SK-N-SH (cell line): ENCODE measurements around the gene HSPB3. TPM values are rescaled to one million over a fixed set of nuclear protein-coding genes. Genes with fewer than 3 reads are reported as not detected.

Source experiments
- CTCF ChIA-PET: fragments of 300-600, 350-600 bp; formaldehyde crosslinking; extraction: SDS; loops from one replicate; lab custom pipeline; 2021; lab: Yijun Ruan, JAX
- POLR2A ChIA-PET: fragments of 350-600 bp; sonication (Branson Sonifier 250); formaldehyde crosslinking; extraction: SDS; loops from one replicate; lab custom pipeline; 2020; ENCODE audit warnings: antibody characterized with exemption, inconsistent platforms; lab: Yijun Ruan, JAX
- DNase-seq: peaks from one replicate; pipeline ENCODE4 v3.0.0; 2012
- H2AFZ ChIP-seq: fragments of 200-600 bp; sonication (generic); 2 replicates; pipeline ENCODE4 v1.8.1; 2016; ENCODE audit warnings: antibody characterized with exemption, mild to moderate bottlenecking, low read depth
- H3F3A ChIP-seq: fragments of 200-600 bp; sonication (generic); replicated peaks from 2 replicates; pipeline ENCODE3; 2016; ENCODE audit warnings: antibody characterized with exemption, mild to moderate bottlenecking; ENCODE audit not compliant: insufficient read depth
- H3K27ac ChIP-seq, 2 experiments: fragments of 200-500 bp in 1 of 2; fragments of 200-600 bp in 1 of 2; sonication (Bioruptor generic) in 1 of 2; sonication (generic), shearing (Covaris generic) in 1 of 2; 2 replicates each; pipeline versions ENCODE4 v1.5.1 to v1.6.1; 2014 to 2016; ENCODE audit warnings: low read depth in 2 of 2, inconsistent platforms in 1 of 2, low read length in 1 of 2, mild to moderate bottlenecking in 1 of 2, mixed read lengths in 1 of 2
- H3K27me3 ChIP-seq: fragments of 200-600 bp; sonication (generic), shearing (Covaris generic); 2 replicates; pipeline ENCODE4 v1.6.1; 2016; ENCODE audit warnings: mixed run types; ENCODE audit not compliant: insufficient read depth
- H3K36me3 ChIP-seq, 2 experiments: fragments of 200-500 bp in 1 of 2; fragments of 200-600 bp in 1 of 2; sonication (Bioruptor generic) in 1 of 2; sonication (generic) in 1 of 2; replicated peaks in 1 of 2; 2 replicates each; pipeline versions ENCODE3 to v1.5.1; 2014 to 2016; ENCODE audit warnings: low read length in 1 of 2, mild to moderate bottlenecking in 1 of 2; ENCODE audit not compliant: insufficient read depth in 2 of 2, control insufficient read depth in 1 of 2
- H3K4me1 ChIP-seq, 2 experiments: fragments of 200-500 bp in 1 of 2; fragments of 200-600 bp in 1 of 2; sonication (Bioruptor generic) in 1 of 2; sonication (generic), shearing (Covaris generic) in 1 of 2; 2 replicates each; pipeline versions ENCODE4 v1.5.1 to v1.6.1; 2014 to 2016; ENCODE audit warnings: low read depth in 1 of 2, low read length in 1 of 2, mixed run types in 1 of 2; ENCODE audit not compliant: insufficient read depth in 2 of 2, control insufficient read depth in 1 of 2
- H3K4me2 ChIP-seq: fragments of 200-600 bp; sonication (generic), shearing (Covaris generic); 2 replicates; pipeline ENCODE4 v1.6.1; 2017; ENCODE audit warnings: mixed run types
- H3K4me3 ChIP-seq, 2 experiments: fragments of 200-500 bp in 1 of 2; fragments of 200-600 bp in 1 of 2; sonication (Bioruptor generic) in 1 of 2; sonication (generic), shearing (Covaris generic) in 1 of 2; 2 replicates each; pipeline versions ENCODE4 v1.5.1 to v1.8.1; 2014 to 2016; ENCODE audit warnings: low read depth in 2 of 2, inconsistent platforms in 1 of 2, low read length in 1 of 2, mild to moderate bottlenecking in 1 of 2, mixed read lengths in 1 of 2, moderate library complexity in 1 of 2
- H3K79me2 ChIP-seq: fragments of 200-600 bp; sonication (generic); 2 replicates; pipeline ENCODE4 v1.8.1; 2017; ENCODE audit warnings: mild to moderate bottlenecking; ENCODE audit not compliant: insufficient read depth
- H3K9ac ChIP-seq: fragments of 200-600 bp; sonication (generic); 2 replicates; pipeline ENCODE4 v1.6.1; 2017; ENCODE audit warnings: mixed run types
- H3K9me2 ChIP-seq: fragments of 200-600 bp; sonication (generic); 2 replicates; pipeline ENCODE4 v1.6.1; 2017; ENCODE audit warnings: mixed run types
- H3K9me3 ChIP-seq: fragments of 200-600 bp; sonication (generic); 2 replicates; pipeline ENCODE4 v1.6.1; 2017; ENCODE audit warnings: mixed run types, mild to moderate bottlenecking, moderate library complexity
- H4K20me1 ChIP-seq: fragments of 200-600 bp; sonication (generic); 2 replicates; pipeline ENCODE4 v1.6.1; 2017; ENCODE audit warnings: mild to moderate bottlenecking, mixed run types; ENCODE audit not compliant: insufficient read depth
- CHD2 ChIP-seq: fragments of 150-350 bp; IDR thresholded peaks from 2 replicates; pipeline ENCODE4 v1.6.1; 2018; ENCODE audit warnings: low read length; ENCODE audit not compliant: partially characterized antibody
- EP300 ChIP-seq, 2 experiments: IDR thresholded peaks; 2 replicates each; pipeline versions ENCODE4 v1.4.0 to v1.6.1; 2012; ENCODE audit warnings: borderline replicate concordance in 1 of 2, low read depth in 1 of 2, low read length in 1 of 2
- FOSL2 ChIP-seq: IDR thresholded peaks from 2 replicates; pipeline ENCODE4 v1.4.0; 2012; ENCODE audit warnings: low read depth, mild to moderate bottlenecking, moderate library complexity, borderline replicate concordance
- GABPA ChIP-seq: IDR thresholded peaks from 2 replicates; pipeline ENCODE4 v1.4.0; 2012; ENCODE audit warnings: low read depth, mild to moderate bottlenecking
- JUND ChIP-seq: IDR thresholded peaks from 2 replicates; pipeline ENCODE4 v1.4.0; 2012
- NFIC ChIP-seq: IDR thresholded peaks from 2 replicates; pipeline ENCODE4 v1.4.0; 2012; ENCODE audit warnings: borderline replicate concordance
- RCOR1 ChIP-seq: fragments of 150-350 bp; IDR thresholded peaks from 2 replicates; pipeline ENCODE4 v1.6.1; 2017; ENCODE audit warnings: antibody characterized with exemption, low read length
- SIN3A ChIP-seq: IDR thresholded peaks from 2 replicates; pipeline ENCODE4 v1.6.1; 2012; ENCODE audit warnings: low read depth, mild to moderate bottlenecking, low read length, moderate library complexity, borderline replicate concordance
- WGBS: methylation state at CpG from one replicate; pipeline ENCODE4 v1.1.6; 2017; ENCODE audit warnings: low lambda C conversion rate; 5-methylcytosine and 5-hydroxymethylcytosine counted together
- polyA plus RNA-seq, 3 experiments: library from polyadenylated mRNA; depleted of rRNA; stranded (reverse); fragments of >200 nt; gene quantifications; 2 replicates each; pipeline ENCODE4 v1.2.3, GENCODE V29; 2012
- TF ChIP-seq, protein P1 (sequence below): fragments of 200-600 bp; sonication (generic); IDR thresholded peaks from 2 replicates; pipeline ENCODE4 v1.6.1; 2017; ENCODE audit warnings: antibody characterized with exemption, mild to moderate bottlenecking, moderate library complexity
- TF ChIP-seq, protein P2 (sequence below): IDR thresholded peaks from 2 replicates; pipeline ENCODE4 v1.4.0; 2012; ENCODE audit warnings: low read depth
- TF ChIP-seq, protein P3 (sequence below): IDR thresholded peaks from 2 replicates; pipeline ENCODE4; 2012
- TF ChIP-seq, protein P4 (sequence below): IDR thresholded peaks from 2 replicates; pipeline ENCODE4 v1.4.0; 2012; ENCODE audit warnings: low read depth, borderline replicate concordance
- TF ChIP-seq, protein P5 (sequence below): IDR thresholded peaks from 2 replicates; pipeline ENCODE4 v1.6.1; 2012; ENCODE audit warnings: mild to moderate bottlenecking, low read depth, low read length, moderate library complexity

The HSPB3 gene
- polyA plus RNA-seq, 1 of the 3 experiments (the other 2 are of a cell fraction) = 3.3 TPM

DNA sequence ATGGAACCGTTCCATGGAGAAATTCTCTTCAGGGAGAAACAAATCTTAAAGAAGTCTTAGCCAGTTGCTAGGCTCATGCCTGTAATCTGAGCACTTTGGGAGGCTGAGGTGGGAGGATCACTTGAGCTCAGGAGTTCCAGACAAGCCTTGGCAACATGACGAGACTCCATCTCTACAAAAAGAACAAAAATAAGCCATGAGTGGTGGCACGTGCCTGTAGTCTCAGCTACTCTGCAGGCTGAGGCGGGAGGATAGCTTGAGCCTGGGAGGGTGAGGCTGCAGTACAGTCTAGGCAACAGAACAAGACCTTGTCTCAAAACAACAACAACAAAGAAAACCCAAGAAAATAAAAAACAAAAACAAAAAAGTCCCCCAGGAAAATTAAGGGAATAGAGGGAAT is 8.2 kb downstream of the HSPB3 start (continued):
- TF ChIP-seq, protein P1, sequence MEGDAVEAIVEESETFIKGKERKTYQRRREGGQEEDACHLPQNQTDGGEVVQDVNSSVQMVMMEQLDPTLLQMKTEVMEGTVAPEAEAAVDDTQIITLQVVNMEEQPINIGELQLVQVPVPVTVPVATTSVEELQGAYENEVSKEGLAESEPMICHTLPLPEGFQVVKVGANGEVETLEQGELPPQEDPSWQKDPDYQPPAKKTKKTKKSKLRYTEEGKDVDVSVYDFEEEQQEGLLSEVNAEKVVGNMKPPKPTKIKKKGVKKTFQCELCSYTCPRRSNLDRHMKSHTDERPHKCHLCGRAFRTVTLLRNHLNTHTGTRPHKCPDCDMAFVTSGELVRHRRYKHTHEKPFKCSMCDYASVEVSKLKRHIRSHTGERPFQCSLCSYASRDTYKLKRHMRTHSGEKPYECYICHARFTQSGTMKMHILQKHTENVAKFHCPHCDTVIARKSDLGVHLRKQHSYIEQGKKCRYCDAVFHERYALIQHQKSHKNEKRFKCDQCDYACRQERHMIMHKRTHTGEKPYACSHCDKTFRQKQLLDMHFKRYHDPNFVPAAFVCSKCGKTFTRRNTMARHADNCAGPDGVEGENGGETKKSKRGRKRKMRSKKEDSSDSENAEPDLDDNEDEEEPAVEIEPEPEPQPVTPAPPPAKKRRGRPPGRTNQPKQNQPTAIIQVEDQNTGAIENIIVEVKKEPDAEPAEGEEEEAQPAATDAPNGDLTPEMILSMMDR = no peak
- TF ChIP-seq, protein P2, sequence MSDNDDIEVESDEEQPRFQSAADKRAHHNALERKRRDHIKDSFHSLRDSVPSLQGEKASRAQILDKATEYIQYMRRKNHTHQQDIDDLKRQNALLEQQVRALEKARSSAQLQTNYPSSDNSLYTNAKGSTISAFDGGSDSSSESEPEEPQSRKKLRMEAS = no peak
- no peak for TF ChIP-seq NFIC
- TF ChIP-seq, protein P3, sequence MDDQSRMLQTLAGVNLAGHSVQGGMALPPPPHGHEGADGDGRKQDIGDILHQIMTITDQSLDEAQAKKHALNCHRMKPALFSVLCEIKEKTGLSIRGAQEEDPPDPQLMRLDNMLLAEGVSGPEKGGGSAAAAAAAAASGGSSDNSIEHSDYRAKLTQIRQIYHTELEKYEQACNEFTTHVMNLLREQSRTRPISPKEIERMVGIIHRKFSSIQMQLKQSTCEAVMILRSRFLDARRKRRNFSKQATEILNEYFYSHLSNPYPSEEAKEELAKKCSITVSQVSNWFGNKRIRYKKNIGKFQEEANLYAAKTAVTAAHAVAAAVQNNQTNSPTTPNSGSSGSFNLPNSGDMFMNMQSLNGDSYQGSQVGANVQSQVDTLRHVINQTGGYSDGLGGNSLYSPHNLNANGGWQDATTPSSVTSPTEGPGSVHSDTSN = no peak
- TF ChIP-seq JUND = no peak

DNA sequence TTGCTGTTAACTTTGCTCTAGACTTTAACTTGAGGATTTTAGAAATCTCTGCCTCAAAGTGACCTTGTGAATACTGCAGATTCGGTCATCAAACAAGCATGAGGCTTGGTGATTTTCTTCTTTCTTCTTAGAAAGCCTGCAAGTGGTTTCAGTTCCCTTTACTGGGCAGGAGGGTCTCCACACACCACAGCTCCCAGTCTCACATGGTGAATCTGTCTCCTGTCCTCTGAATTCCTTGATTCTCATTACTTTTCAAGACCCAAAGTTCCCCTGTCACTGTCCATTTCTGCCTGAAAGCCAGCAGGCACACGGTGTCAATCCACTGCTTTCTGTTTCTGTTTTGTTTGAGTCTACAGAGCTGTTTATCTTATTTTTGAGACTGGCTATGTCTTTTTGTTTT is 14.1 kb downstream of the HSPB3 start:
- CTCF ChIA-PET = interaction anchor here (0.7 to 3.8 kb wide), 2 partner anchors 18 to 20 kb away, joined by 3 to 17 read pairs; no protein-coding TSS in a partner anchor
- 0% methylated on average over 2 of the region's 2 CpGs for WGBS
- peak overlapping the region; percentile 37 to 64; a peak in 3 of 4 replicates for H3K4me3 ChIP-seq
- peak overlapping the region; percentile 56; the same call in 1 of the 2 replicates for H3K9ac ChIP-seq
- no peak for DNase-seq
- no peaks in the 10 kb centered on the region; the same call in 1 of the 2 replicates for H3K79me2 ChIP-seq
- H3K9me2 ChIP-seq = no peaks in the 10 kb centered on the region
- no peaks in the 10 kb centered on the region for H3K4me1 ChIP-seq
- TF ChIP-seq JUND (no peak), SIN3A (no peak), RCOR1 (no peak), FOSL2 (no peak), EP300 (IDR thresholded peaks at IDR 0.05; ENCODE audit: borderline replicate concordance in 1 of 2, low read depth in 1 of 2, low read length in 1 of 2) (no peak), GABPA (no peak), CHD2 (no peak)
- TF ChIP-seq, protein P4, sequence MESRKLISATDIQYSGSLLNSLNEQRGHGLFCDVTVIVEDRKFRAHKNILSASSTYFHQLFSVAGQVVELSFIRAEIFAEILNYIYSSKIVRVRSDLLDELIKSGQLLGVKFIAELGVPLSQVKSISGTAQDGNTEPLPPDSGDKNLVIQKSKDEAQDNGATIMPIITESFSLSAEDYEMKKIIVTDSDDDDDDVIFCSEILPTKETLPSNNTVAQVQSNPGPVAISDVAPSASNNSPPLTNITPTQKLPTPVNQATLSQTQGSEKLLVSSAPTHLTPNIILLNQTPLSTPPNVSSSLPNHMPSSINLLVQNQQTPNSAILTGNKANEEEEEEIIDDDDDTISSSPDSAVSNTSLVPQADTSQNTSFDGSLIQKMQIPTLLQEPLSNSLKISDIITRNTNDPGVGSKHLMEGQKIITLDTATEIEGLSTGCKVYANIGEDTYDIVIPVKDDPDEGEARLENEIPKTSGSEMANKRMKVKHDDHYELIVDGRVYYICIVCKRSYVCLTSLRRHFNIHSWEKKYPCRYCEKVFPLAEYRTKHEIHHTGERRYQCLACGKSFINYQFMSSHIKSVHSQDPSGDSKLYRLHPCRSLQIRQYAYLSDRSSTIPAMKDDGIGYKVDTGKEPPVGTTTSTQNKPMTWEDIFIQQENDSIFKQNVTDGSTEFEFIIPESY = no peak
- TF ChIP-seq, protein P5, sequence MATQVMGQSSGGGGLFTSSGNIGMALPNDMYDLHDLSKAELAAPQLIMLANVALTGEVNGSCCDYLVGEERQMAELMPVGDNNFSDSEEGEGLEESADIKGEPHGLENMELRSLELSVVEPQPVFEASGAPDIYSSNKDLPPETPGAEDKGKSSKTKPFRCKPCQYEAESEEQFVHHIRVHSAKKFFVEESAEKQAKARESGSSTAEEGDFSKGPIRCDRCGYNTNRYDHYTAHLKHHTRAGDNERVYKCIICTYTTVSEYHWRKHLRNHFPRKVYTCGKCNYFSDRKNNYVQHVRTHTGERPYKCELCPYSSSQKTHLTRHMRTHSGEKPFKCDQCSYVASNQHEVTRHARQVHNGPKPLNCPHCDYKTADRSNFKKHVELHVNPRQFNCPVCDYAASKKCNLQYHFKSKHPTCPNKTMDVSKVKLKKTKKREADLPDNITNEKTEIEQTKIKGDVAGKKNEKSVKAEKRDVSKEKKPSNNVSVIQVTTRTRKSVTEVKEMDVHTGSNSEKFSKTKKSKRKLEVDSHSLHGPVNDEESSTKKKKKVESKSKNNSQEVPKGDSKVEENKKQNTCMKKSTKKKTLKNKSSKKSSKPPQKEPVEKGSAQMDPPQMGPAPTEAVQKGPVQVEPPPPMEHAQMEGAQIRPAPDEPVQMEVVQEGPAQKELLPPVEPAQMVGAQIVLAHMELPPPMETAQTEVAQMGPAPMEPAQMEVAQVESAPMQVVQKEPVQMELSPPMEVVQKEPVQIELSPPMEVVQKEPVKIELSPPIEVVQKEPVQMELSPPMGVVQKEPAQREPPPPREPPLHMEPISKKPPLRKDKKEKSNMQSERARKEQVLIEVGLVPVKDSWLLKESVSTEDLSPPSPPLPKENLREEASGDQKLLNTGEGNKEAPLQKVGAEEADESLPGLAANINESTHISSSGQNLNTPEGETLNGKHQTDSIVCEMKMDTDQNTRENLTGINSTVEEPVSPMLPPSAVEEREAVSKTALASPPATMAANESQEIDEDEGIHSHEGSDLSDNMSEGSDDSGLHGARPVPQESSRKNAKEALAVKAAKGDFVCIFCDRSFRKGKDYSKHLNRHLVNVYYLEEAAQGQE = no peak
- TF ChIP-seq, protein P1 = no peak
- TF ChIP-seq, protein P2 = no peak
- peak overlapping the region; percentile 70 to 71 for H3K27ac ChIP-seq
- no peaks in the 10 kb centered on the region for H3K36me3 ChIP-seq
- POLR2A ChIA-PET = no interaction called here
- peaks cover 8% of the 10 kb centered on the region for H3F3A ChIP-seq
- peak overlapping the region; percentile 83 for H3K4me2 ChIP-seq
- no peaks in the 10 kb centered on the region for H3K27me3 ChIP-seq
- no peaks in the 10 kb centered on the region for H4K20me1 ChIP-seq
- no peaks in the 10 kb centered on the region for H3K9me3 ChIP-seq
- H2AFZ ChIP-seq = peak overlapping the region; percentile 85
